ENCODE results near the gene MOV10.

Gene MOV10

DNA sequence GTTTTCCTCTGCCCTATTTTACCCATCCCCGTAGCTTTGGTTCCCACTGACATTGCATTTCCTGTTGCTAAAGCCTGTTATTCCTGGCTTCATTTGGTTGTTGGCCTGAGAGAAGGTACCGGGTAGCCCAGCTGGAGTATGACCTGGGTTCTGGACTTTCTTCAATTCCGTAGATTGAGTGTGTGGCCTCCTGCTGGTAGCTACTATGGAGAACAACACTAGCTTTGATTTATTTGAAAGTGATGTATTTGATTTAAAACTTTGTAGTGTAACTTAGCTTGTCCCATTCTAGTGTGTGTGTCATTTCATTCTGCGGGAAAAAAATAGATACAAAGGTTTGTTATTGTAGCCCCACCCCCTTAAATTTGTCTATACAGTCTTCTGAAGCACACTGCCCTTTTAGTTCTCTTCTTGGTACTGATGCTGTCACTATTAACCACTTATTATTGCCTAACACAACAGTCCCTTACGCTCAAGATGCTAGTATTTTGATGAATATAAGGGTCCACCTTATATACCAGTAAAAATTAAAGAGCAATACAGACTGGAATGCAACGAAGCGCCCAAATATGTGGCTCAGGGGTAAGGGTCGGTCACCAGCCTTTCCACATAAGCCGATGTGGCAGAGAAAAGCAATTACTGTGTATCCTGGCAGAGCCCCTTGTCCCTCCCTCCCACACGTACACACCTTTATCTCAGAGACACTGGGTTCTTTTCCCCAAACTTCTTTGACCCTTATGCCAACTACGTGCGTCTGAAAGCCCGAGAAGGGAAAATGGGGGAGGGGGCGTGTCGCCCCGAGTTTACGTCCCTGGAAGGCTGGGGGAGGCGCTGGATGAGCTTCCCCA, 643 bp upstream of the MOV10 start:
- peak in 16 of 42 donors; percentile 6 to 60 (median 23) for DNase-seq
- intact Hi-C loops (cut with DNase I) = loop anchor here (5.0 kb wide), 1 partner anchor 52 kb away; no protein-coding TSS in a partner anchor

DNA sequence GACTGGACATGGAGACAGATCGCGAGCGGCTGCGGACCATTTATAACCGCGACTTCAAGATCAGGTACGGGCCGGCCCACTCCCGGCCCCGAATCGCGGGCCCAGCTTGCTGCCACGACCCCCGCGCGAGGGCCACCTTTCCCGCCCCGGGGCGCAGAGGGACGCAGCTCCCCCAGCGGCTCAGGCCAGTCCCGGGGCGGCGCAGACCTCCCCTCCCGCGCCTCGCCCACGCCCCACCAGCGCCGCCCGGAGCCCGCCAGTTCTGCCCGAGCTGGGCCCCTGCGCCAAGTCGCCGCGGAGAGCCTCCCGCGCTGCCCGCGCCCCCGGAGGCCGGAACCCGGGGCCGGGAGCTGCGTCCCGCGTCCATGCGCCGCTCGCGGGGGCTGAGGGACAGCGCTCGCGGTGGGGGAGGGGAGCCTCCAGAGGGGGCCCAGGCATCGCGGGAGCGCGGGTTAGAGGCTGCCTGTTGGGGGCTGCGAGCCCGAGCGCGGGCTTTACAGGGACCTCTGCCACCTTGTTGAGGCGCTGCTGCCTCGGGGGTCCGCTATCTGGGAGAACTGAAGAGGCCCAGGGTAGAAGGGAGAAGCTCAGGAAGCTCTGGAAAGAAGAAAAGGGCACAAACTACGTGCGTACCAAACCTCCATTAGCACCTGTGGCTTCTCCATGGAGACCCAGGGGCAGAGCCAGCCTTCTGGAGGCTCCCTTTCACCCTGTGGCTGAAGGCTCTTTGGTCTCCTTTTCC, 698 bp downstream of the MOV10 start:
- intact Hi-C loops (cut with DNase I) = loop anchor here (5.0 kb wide), 2 partner anchors 37 to 53 kb away; no protein-coding TSS in a partner anchor
- DNase-seq = peak in 38 of 42 donors; percentile 33 to 82 (median 64)

DNA sequence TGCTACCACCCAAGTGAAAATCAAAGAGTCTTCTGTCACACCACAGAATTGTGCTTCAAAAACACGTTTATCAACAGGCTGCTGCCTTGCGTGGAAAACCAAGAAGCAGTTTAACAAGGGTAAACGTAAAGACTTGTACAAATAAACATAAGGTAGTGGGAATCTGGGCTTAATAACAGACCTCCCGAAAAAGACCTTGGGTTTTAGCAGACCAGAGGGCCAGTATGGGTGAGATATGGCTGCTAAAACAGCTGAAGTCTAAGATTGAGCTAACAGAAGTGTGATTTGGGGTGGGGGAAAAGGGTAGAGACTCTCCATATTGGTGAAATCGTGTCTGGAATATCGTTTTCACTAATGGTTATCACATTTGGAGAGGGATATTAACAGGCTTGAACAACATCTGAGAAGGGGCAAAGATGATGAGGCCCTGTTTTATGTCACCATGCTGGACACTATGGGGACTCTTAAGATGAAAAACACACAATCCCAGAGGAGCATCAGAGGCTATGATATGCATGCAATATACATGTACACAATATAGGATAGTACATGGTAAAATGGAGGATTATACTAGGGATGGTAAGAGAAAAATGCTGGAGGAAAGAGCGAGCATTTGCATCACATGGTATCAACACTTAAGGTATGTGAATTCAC, 1.4 kb downstream of the MOV10 start:
- DNase-seq = no peak
- intact Hi-C loops (cut with DNase I) = loop anchor here (5.0 kb wide), 1 partner anchor 36 kb away; no protein-coding TSS in a partner anchor

DNA sequence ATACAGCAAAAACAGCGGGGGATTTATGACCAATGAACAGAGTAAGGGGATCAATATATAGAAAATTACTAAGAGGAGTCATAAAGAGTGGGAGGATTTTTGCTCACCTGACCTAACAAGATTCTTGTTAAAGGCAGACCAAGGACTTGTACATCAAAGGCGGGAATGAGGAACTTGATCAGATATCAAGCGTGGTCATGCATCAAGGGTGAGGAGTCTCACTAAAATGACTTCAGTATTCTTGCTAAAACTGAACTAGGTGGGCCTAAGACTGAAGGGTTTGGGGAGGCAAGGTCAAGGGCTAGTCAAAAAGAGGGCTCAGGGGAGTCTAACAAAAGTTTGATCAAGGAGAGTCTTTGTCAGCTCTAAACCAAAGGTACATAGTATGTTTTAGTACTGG, 2.1 kb downstream of the MOV10 start:
- DNase-seq = no peak
- intact Hi-C loops (cut with DNase I) = loop anchor here (5.0 kb wide), 1 partner anchor 36 kb away; no protein-coding TSS in a partner anchor

DNA sequence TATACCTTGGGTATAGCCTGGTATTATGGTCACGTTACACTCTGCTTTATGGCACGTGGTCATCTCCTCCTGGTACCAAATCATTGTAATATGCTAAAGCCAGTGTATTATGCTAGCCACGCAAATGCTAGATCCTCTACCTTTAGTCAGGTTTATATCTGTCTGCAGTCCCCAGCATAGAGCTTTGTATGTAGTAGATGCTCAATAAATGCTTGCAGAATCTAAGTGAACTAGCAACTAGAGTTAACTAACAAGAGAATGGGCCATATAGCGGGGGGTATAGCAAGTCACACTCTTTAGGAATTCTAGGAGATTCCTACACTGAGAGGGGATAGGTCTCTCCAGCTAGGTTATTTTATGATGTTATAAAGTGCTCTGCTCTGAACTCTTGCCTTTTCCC, 3.0 kb downstream of the MOV10 start:
- intact Hi-C loops (cut with DNase I) = loop anchor here (5.0 kb wide), 1 partner anchor 35 kb away; no protein-coding TSS in a partner anchor
- no peak for DNase-seq

DNA sequence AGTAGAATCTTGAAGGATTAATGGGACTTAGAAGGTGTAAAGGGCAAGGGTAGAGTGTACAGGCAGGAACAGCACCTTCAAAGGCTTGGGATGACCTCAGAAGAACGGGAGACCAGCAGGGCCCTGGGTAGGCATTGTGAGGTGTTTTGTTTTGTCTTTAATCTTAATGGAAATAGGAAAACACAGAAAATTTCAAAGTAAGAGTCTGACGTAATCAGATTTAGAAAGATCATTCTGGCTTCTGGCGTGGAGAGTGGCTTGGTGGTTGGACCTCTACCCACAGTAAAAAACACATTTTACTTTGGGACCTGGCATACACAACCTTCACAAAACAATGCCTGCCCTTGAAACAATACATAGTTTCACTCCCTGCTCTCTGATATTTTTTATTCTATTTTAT, 4.1 kb downstream of the MOV10 start:
- DNase-seq = no peak
- intact Hi-C loops (cut with DNase I) = loop anchor here (5.0 kb wide), 1 partner anchor 34 kb away; no protein-coding TSS in a partner anchor

DNA sequence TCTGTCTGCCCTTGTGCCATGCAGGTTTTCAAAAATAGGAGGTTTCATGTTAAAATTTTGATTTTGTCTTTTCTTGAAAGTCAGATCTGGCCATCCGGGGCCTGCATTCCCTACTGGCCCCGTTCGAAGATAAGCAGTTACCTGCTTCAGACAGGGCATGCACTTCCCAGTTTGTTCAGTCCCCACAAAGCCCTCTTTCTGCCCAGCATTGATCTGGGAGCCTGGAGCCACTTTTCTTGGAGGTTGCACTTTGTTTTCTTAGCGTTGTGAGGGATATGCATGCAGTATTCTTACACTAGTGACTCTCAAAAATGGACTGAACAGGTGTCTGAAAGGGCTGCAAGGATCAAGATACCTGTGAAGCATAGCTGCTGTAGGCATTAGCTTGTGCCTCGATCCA, 11.5 kb downstream of the MOV10 start:
- intact Hi-C loops (cut with DNase I) = no loop called here
- DNase-seq = no peak

DNA sequence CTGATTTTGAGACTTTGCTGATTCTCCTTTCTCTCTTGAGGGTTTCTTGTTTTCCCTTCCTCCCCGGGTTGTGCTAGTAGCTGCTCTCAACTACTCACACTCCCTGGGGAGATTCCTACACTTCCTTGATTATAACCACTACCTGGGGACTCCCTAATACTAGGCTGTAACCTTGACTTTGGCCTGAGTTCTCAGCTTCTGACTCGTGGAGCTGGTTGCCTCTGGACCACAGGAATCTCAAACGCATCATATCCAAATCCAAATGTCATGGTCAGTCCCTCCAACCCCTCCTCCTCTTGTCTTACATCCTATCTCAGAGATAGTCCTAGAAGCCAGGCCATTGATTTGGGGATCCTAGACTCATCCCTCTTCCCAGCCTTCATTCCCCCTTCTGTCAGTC, 12.0 kb downstream of the MOV10 start:
- no peak for DNase-seq
- intact Hi-C loops (cut with DNase I) = no loop called here

DNA sequence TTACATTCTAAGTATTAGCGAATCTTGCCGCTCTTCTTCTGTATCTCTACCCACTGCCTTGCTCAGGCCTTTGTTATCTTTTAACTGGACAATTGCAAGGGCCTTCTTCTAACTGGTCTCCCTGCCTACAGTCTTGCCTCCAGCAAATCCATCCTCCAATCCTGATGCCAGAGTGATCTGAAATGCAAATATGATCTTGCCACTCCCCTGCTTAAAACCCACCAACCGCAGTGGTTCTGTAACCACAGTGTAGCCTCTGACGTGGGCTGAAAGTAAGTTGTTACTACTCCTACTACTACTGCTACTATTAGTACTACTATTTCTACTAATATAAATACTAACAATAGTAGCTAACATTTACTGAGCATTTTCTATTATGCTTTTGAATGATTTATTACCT, 12.4 kb downstream of the MOV10 start:
- DNase-seq = no peak
- intact Hi-C loops (cut with DNase I) = no loop called here

DNA sequence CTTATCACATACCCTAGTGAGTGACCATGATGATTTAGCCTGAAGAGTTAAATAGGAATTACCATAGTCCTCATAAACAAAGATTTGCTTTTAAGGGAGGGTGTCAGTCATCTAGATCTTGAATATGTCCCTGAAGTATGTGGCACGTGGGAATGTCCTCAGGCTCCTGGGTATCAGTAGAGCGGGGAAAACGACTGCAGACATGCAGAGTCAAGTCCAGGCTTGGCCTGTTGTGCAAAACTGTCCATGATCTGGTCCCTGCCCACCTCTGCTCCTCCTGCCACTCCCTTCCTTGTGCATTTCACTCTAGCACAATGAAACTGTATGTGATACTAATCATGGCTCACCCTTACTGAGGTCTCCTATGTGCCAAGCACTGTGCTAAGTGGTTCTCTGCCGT, 12.9 kb downstream of the MOV10 start:
- no peak for DNase-seq
- intact Hi-C loops (cut with DNase I) = no loop called here

DNA sequence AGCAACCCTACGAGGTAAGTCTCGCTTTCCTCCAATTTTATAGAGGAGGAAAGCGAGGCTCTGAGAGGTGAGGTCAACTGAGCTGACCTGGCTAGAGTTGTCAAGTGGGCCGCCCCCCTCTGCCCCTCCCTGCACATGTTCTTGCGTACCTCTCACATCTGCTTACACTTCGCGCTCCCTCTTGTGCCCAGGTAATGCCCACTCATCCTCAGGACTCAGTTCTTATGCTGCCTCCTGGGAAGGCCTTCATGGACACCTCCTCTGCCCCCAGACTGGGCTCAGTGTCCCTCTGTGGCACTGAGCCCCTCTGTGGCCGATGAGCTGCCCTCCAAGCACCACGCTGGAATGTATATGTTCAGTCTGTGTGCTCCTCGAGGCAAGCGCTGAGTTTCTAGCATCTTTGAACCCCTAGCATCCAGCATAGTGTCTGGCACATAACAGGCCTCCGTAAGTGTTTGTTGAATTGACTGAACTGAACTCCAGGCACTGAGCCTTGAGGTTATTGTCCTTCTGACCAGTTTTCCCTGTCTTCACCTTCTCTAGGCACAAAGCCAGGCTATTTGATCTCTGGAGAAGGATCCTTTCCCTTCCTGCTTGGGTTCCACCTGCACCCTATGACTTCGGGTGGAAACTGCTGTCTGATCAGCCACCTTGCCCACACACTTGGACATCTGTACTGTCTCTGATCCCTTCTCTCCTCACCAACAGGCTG, 13.5 kb downstream of the MOV10 start:
- intact Hi-C loops (cut with DNase I) = no loop called here
- DNase-seq = no peak

DNA sequence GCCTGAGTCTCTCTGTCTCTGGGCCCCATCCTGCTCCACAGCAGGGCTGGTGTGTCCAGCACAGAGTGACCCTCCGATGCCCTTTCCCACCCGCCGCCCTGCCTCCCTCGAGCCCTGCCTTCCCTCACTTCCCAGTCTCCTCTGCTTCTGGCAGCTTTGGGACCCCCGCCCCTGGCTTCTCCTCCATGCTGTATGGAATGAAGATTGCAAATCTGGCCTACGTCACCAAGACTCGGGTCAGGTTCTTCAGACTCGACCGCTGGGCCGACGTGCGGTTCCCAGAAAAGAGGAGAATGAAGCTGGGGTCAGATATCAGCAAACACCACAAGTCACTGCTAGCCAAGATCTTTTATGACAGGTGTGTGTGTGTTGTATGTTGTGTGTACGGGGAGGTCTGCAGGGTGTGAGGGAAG, 14.3 kb downstream of the MOV10 start:
- peak in 1 of 42 donors; percentile 24 for DNase-seq
- intact Hi-C loops (cut with DNase I) = no loop called here

DNA sequence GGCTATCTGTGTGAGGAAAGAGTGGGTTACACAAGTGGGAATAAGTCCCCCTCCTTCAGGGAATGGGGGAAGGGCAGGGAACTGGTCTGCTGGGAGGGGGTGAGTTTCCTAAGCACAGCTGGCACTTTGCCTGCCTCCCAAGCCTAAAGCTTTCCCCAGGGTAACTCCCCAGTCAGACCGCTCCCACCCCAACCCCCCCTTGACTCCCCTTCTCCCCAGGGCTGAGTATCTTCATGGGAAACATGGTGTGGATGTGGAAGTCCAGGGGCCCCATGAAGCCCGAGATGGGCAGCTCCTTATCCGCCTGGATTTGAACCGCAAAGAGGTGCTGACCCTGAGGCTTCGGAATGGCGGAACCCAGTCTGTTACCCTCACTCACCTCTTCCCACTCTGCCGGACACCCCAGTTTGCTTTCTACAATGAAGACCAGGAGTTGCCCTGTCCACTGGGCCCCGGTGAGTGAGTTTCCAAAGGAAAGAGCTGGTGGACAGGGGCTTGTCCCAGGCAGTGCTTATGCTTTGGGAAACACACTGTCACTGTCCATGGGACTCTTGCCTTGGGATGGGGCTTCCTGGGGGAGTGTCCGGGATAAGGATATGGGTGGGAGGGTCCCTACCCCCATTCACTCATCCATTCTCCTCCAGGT, 14.9 kb downstream of the MOV10 start:
- peak in 1 of 42 donors; percentile 21 for DNase-seq
- intact Hi-C loops (cut with DNase I) = no loop called here

DNA sequence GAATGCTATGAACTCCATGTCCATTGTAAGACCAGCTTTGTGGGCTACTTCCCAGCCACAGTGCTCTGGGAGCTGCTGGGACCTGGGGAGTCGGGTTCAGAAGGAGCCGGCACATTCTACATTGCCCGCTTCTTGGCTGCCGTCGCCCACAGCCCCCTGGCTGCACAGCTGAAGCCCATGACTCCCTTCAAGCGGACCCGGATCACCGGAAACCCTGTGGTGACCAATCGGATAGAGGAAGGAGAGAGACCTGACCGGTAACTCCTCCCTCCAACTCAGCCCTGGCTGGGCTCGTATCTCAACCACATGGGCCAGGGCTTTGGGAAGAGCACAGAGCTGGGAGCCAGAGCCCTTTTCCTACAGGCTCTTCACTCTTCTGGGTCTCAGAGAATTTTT, 15.4 kb downstream of the MOV10 start:
- DNase-seq = peak in 1 of 42 donors; percentile 38
- intact Hi-C loops (cut with DNase I) = no loop called here

DNA sequence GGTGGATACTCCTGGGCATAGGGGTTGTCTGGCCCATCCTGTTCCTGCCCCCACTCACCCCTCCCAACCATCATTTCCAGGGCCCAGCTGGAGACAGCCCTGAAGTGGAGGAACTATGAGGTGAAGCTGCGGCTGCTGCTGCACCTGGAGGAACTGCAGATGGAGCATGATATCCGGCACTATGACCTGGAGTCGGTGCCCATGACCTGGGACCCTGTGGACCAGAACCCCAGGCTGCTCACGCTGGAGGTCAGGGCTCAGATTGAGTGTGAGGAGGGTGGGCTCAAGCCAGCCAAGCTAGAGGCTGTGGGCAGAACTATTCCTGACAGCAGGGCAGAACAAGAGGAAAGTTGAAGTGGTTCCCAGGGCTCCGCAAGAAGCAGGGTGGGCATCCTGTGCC, 18.2 kb downstream of the MOV10 start:
- intact Hi-C loops (cut with DNase I) = no loop called here
- DNase-seq = peak in 1 of 42 donors; percentile 3

DNA sequence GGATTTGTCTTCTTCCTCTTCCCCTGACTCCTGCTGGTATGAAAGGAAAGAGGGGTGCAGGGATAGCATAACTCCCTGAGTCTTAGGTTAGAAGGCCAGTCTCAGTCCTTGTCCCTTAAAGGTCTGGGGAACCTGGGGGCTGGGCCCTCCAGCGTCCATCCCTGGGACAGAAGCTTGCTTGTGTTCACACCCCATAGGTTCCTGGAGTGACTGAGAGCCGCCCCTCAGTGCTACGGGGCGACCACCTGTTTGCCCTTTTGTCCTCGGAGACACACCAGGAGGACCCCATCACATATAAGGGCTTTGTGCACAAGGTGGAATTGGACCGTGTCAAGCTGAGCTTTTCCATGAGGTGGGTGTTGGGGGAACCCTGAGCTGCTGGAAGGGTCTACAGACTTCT, 19.4 kb downstream of the MOV10 start:
- intact Hi-C loops (cut with DNase I) = no loop called here
- DNase-seq = peak in 1 of 42 donors; percentile 18

DNA sequence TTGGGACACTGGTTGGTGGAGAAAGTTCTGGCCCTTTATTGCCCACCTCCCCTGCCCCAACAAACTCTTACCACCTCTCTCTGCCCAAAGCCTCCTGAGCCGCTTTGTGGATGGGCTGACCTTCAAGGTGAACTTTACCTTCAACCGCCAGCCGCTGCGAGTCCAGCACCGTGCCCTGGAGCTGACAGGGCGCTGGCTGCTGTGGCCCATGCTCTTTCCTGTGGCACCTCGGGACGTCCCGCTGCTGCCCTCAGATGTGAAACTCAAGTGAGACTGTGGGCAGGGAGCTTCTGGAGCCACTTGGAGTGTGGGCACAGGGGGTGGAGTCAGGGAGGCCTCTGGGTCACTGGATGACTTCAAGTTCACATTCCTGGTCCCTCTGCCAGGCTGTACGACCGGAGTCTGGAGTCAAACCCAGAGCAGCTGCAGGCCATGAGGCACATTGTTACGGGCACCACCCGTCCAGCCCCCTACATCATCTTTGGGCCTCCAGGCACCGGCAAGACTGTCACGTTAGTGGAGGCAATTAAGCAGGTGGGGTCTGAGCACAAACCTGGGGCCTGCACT, 20.0 kb downstream of the MOV10 start:
- peak in 1 of 42 donors; percentile 20 for DNase-seq
- intact Hi-C loops (cut with DNase I) = no loop called here

DNA sequence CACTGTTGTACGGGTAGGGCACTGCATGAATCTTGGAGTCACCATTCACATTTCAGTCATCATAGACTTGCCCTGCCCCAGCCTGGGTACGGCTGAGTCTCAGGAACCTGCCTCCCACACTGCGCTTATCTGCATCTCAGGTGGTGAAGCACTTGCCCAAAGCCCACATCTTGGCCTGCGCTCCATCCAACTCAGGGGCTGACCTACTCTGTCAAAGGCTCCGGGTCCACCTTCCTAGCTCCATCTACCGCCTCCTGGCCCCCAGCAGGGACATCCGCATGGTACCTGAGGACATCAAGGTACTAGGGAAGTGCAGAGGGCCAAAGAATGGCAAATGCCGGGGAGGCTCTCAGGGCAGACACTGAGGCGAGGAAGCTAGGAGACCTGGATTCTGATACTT, 20.8 kb downstream of the MOV10 start:
- DNase-seq = peak in 1 of 42 donors; percentile 14
- intact Hi-C loops (cut with DNase I) = no loop called here

All from head of caudate nucleus (tissue), 42 donors.